H9 (cell line): Measurements from ENCODE around the gene GRB7. TPM values are rescaled to one million over a fixed set of nuclear protein-coding genes. Genes with fewer than 3 reads are reported as not detected.

ENCODE experiments used
- DNase-seq: peaks from one replicate; pipeline ENCODE4 v3.0.0-alpha.2; 2017
- H2AFZ ChIP-seq: one replicate; pipeline ENCODE4 v1.6.1; 2013; ENCODE audit warnings: mild to moderate bottlenecking, low read length, control low read depth, moderate library complexity
- H2AK5ac ChIP-seq: 2 replicates; pipeline ENCODE4 v1.6.1; 2013; ENCODE audit warnings: low read length, control low read depth, mixed read lengths; ENCODE audit not compliant: insufficient read length
- H2BK120ac ChIP-seq: one replicate; pipeline ENCODE4 v1.6.1; 2013; ENCODE audit warnings: low read depth, mild to moderate bottlenecking, low read length, control low read depth, inconsistent platforms; ENCODE audit not compliant: poor library complexity, severe bottlenecking
- H2BK12ac ChIP-seq: 2 replicates; pipeline ENCODE4 v1.6.1; 2013; ENCODE audit warnings: low read length, control low read depth, mixed read lengths, low read depth; ENCODE audit not compliant: insufficient read length
- H2BK15ac ChIP-seq: 2 replicates; pipeline ENCODE4 v1.6.1; 2013; ENCODE audit warnings: low read depth, low read length, control low read depth
- H2BK20ac ChIP-seq: one replicate; pipeline ENCODE4 v1.6.1; 2013; ENCODE audit warnings: low read depth, mild to moderate bottlenecking, low read length, control low read depth, inconsistent platforms; ENCODE audit not compliant: poor library complexity, severe bottlenecking
- H2BK5ac ChIP-seq: 2 replicates; pipeline ENCODE4 v1.6.1; 2013; ENCODE audit warnings: low read length, control low read depth, mixed read lengths; ENCODE audit not compliant: insufficient read length
- H3K14ac ChIP-seq: 2 replicates; pipeline ENCODE4 v1.6.1; 2013; ENCODE audit warnings: low read length, control low read depth; ENCODE audit not compliant: insufficient read depth
- H3K18ac ChIP-seq: 2 replicates; pipeline ENCODE4 v1.6.1; 2013; ENCODE audit warnings: low read depth, mild to moderate bottlenecking, mixed read lengths, low read length, control low read depth; ENCODE audit not compliant: insufficient read length
- H3K23ac ChIP-seq: 2 replicates; pipeline ENCODE4 v1.6.1; 2013; ENCODE audit warnings: low read length, control low read depth, mixed read lengths, low read depth; ENCODE audit not compliant: insufficient read length
- H3K23me2 ChIP-seq: 2 replicates; pipeline ENCODE4 v1.6.1; 2013; ENCODE audit warnings: low read depth, mild to moderate bottlenecking, mixed read lengths, low read length, control low read depth; ENCODE audit not compliant: insufficient read length, poor library complexity, severe bottlenecking
- H3K27ac ChIP-seq: 2 replicates; pipeline ENCODE4 v1.5.1; 2013; ENCODE audit warnings: low read length, control low read depth, mixed read lengths, low read depth; ENCODE audit not compliant: insufficient read length
- H3K27me3 ChIP-seq: 2 replicates; pipeline ENCODE4 v1.6.1; 2013; ENCODE audit warnings: low read length, control low read depth, inconsistent platforms; ENCODE audit not compliant: insufficient read depth
- H3K4ac ChIP-seq: 2 replicates; pipeline ENCODE4 v1.6.1; 2013; ENCODE audit warnings: low read depth, mild to moderate bottlenecking, control low read depth, inconsistent platforms, low read length, moderate library complexity
- H3K4me1 ChIP-seq: 2 replicates; pipeline ENCODE4 v1.6.1; 2013; ENCODE audit warnings: low read length, control low read depth, inconsistent platforms; ENCODE audit not compliant: insufficient read depth
- H3K4me2 ChIP-seq: 2 replicates; pipeline ENCODE4 v1.6.1; 2013; ENCODE audit warnings: low read length, control low read depth, mixed read lengths; ENCODE audit not compliant: insufficient read length, insufficient read depth
- H3K56ac ChIP-seq: 2 replicates; pipeline ENCODE4 v1.6.1; 2013; ENCODE audit warnings: low read depth, mild to moderate bottlenecking, mixed read lengths, low read length, control low read depth; ENCODE audit not compliant: insufficient read length
- H3K79me1 ChIP-seq: 2 replicates; pipeline ENCODE4 v1.6.1; 2013; ENCODE audit warnings: low read depth, mild to moderate bottlenecking, moderate library complexity, low read length, control low read depth, inconsistent platforms; ENCODE audit not compliant: insufficient read depth, poor library complexity, severe bottlenecking
- H3K79me2 ChIP-seq: 2 replicates; pipeline ENCODE4 v1.6.1; 2013; ENCODE audit warnings: low read length, control low read depth, inconsistent platforms; ENCODE audit not compliant: insufficient read depth
- H3K9ac ChIP-seq: 2 replicates; pipeline ENCODE4 v1.6.1; 2013; ENCODE audit warnings: low read length, control low read depth, mixed read lengths; ENCODE audit not compliant: insufficient read length; ENCODE audit errors: extremely low read depth
- H3K9me3 ChIP-seq: one replicate; pipeline ENCODE4 v1.6.1; 2013; ENCODE audit warnings: low read depth, low read length, inconsistent platforms; ENCODE audit not compliant: control insufficient read depth
- H3T11ph ChIP-seq: one replicate; pipeline ENCODE4 v1.6.1; 2013; ENCODE audit warnings: mild to moderate bottlenecking, low read length, control low read depth, inconsistent platforms
- H4K20me1 ChIP-seq: one replicate; pipeline ENCODE4 v1.6.1; 2013; ENCODE audit not compliant: control insufficient read depth, insufficient read length, insufficient read depth
- H4K5ac ChIP-seq: 2 replicates; pipeline ENCODE4 v1.6.1; 2013; ENCODE audit warnings: low read depth, mild to moderate bottlenecking, mixed read lengths, low read length, control low read depth; ENCODE audit not compliant: insufficient read length
- H4K8ac ChIP-seq: replicated peaks from 2 replicates; pipeline ENCODE4 v1.6.1; 2013; ENCODE audit warnings: low read length, control low read depth, mixed read lengths, low read depth; ENCODE audit not compliant: insufficient read length
- H4K91ac ChIP-seq: 2 replicates; pipeline ENCODE4 v1.6.1; 2013; ENCODE audit warnings: low read depth, mild to moderate bottlenecking, moderate library complexity, mixed read lengths, low read length, control low read depth; ENCODE audit not compliant: insufficient read length
- H3K27ac Mint-ChIP-seq, 3 experiments: 2 replicates in 2 of 3; 3 replicates in 1 of 3; pipeline ENCODE4 v1.8.0; 2020 to 2021; ENCODE audit warnings: mixed read lengths in 3 of 3, mild to moderate bottlenecking in 1 of 3, moderate library complexity in 1 of 3
- H3K27me3 Mint-ChIP-seq: 2 replicates; pipeline ENCODE4 v1.8.0; 2021; ENCODE audit warnings: low read depth, mild to moderate bottlenecking, moderate library complexity, mixed read lengths
- H3K36me3 Mint-ChIP-seq, 3 experiments: 2 replicates in 2 of 3; 3 replicates in 1 of 3; pipeline ENCODE4 v1.8.0; 2020 to 2021; ENCODE audit warnings: low read depth in 3 of 3, mixed read lengths in 3 of 3; ENCODE audit not compliant: insufficient read depth in 1 of 3
- H3K4me1 Mint-ChIP-seq, 2 experiments: 2 replicates each; pipeline ENCODE4 v1.8.0; 2020; ENCODE audit warnings: mixed read lengths in 2 of 2
- H3K4me3 Mint-ChIP-seq, 2 experiments: 2 replicates in 1 of 2; 3 replicates in 1 of 2; pipeline ENCODE4 v1.8.0; 2020 to 2021; ENCODE audit warnings: mild to moderate bottlenecking in 2 of 2, mixed read lengths in 2 of 2, moderate library complexity in 1 of 2
- H3K9me3 Mint-ChIP-seq, 2 experiments: 2 replicates in 1 of 2; 3 replicates in 1 of 2; pipeline ENCODE4 v1.8.0; 2020; ENCODE audit warnings: mild to moderate bottlenecking in 2 of 2, mixed read lengths in 2 of 2, moderate library complexity in 1 of 2
- WGBS: extraction: QIAGEN DNeasy Blood & Tissue Kit; methylation state at CpG from one replicate; pipeline ENCODE4 v1.1.7; 2013; ENCODE audit warnings: missing lambda C conversion rate, low lambda C conversion rate, mixed read lengths; ENCODE audit not compliant: insufficient read length; ENCODE audit errors: extremely low coverage; 5-methylcytosine and 5-hydroxymethylcytosine counted together
- total RNA-seq: library from RNA; stranded (reverse); gene quantifications from 2 replicates; pipeline ENCODE4 v1.2.1, GENCODE V29; 2021
- TF ChIP-seq, protein P1 (sequence below): fragments of 200-600 bp; sonication (generic); conservative IDR thresholded peaks from 3 replicates; pipeline ENCODE4 v1.8.0; 2021; ENCODE audit warnings: antibody characterized with exemption, mild to moderate bottlenecking

GRB7 gene
- total RNA-seq, 1 experiment from 2014 or later, result 55.0 TPM

DNA sequence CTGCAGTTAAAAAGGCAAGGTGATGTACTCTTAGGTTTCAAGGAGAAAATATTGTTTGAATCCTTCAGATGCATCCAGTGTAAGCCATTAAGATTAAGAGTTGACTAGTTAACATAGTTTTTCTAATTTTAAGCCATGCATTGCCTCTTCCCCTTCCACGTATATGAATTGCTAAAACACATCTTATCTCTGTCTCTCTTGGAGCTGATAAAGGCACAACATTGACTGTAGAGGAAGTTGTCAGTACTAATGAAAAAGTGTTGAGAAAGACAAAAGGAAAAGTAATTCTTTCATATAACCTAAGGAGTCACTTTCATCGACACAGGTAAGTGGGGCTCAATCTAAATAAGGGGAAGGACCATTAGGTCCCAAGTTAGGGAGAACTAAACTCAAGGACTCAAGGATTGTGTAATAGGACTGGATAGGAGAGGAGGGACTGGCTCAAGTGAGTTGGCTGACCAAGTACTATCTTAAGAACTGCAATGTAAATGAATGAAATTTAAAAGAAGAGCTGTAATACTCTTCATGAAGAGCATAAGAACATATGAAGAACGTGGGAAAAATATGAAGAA, 55.6 kb downstream of the GRB7 start:
- H3K4me1 Mint-ChIP-seq, result peaks cover 5 to 12% of the 10 kb centered on the region in 2 experiments; a peak in 2 of 4 replicates
- TF ChIP-seq, protein P1, sequence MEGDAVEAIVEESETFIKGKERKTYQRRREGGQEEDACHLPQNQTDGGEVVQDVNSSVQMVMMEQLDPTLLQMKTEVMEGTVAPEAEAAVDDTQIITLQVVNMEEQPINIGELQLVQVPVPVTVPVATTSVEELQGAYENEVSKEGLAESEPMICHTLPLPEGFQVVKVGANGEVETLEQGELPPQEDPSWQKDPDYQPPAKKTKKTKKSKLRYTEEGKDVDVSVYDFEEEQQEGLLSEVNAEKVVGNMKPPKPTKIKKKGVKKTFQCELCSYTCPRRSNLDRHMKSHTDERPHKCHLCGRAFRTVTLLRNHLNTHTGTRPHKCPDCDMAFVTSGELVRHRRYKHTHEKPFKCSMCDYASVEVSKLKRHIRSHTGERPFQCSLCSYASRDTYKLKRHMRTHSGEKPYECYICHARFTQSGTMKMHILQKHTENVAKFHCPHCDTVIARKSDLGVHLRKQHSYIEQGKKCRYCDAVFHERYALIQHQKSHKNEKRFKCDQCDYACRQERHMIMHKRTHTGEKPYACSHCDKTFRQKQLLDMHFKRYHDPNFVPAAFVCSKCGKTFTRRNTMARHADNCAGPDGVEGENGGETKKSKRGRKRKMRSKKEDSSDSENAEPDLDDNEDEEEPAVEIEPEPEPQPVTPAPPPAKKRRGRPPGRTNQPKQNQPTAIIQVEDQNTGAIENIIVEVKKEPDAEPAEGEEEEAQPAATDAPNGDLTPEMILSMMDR, result no peak
- H3K9me3 Mint-ChIP-seq, result no peaks in the 10 kb centered on the region
- Histone ChIP-seq H4K5ac (no peak overlapping the region), H3K18ac (no peak overlapping the region), H4K91ac (no peak overlapping the region), H3K23ac (no peak overlapping the region), H3K4me1 (no peaks in the 10 kb centered on the region), H3K4me2 (no peak overlapping the region), H3K27me3 (no peaks in the 10 kb centered on the region), H2BK12ac (no peak overlapping the region), H3K79me1 (no peaks in the 10 kb centered on the region), H3K4ac (no peak overlapping the region), H3K23me2 (no peaks in the 10 kb centered on the region), H3K9ac (no peak overlapping the region), H3K9me3 (no peaks in the 10 kb centered on the region), H4K8ac (no peak overlapping the region), H2AK5ac (no peak overlapping the region), H3T11ph (no peak overlapping the region), H2AFZ (no peak overlapping the region), H2BK5ac (no peak overlapping the region), H4K20me1 (no peaks in the 10 kb centered on the region), H3K27ac (no peak overlapping the region), H2BK15ac (no peak overlapping the region), H2BK20ac (no peak overlapping the region), H3K79me2 (no peaks in the 10 kb centered on the region; the same call in 1 of the 2 replicates), H3K14ac (no peak overlapping the region), H3K56ac (no peak overlapping the region), H2BK120ac (no peak overlapping the region)
- DNase-seq, result no peak
- H3K4me3 Mint-ChIP-seq, result no peak overlapping the region
- H3K36me3 Mint-ChIP-seq, result no peaks in the 10 kb centered on the region
- WGBS, result no CpG with 5 or more reads among the region's 3 CpGs
- H3K27ac Mint-ChIP-seq, result no peak overlapping the region
- no peaks in the 10 kb centered on the region for H3K27me3 Mint-ChIP-seq
